A549 (cell line): ENCODE data around the gene AMPD3. TPM values are rescaled to one million over a fixed set of nuclear protein-coding genes. Genes with fewer than 3 reads are reported as not detected.

Source experiments
- CBX8 ChIP-seq: fragments of 200-600 bp; sonication (generic); IDR thresholded peaks from 2 replicates; pipeline ENCODE4 v1.6.1; 2016
- CEBPB ChIP-seq, 2 experiments: fragments of >200 bp in 1 of 2; sonication (Bioruptor Twin) in 1 of 2; formaldehyde crosslinking in 1 of 2; IDR thresholded peaks; 2 replicates each; pipeline ENCODE4 v1.6.1; 2012 to 2016
- CHD4 ChIP-seq: fragments of 200-600 bp; sonication (generic); IDR thresholded peaks from 2 replicates; pipeline ENCODE4 v1.6.1; 2016; ENCODE audit warnings: antibody characterized with exemption, mild to moderate bottlenecking, borderline replicate concordance
- ESRRA ChIP-seq: fragments of 150-350 bp; IDR thresholded peaks from 2 replicates; pipeline ENCODE4 v1.6.1; 2014; ENCODE audit warnings: mild to moderate bottlenecking, low read length, borderline replicate concordance
- FOSB ChIP-seq: fragments of 250-450 bp; sonication (Bioruptor Pico); IDR thresholded peaks from 2 replicates; pipeline ENCODE4 v1.5.0; 2020; ENCODE audit warnings: mild to moderate bottlenecking, moderate library complexity
- FOSL2 ChIP-seq, 2 experiments: fragments of 450-650 bp in 1 of 2; fragments of >200 bp in 1 of 2; sonication (Bioruptor Twin) in 1 of 2; formaldehyde crosslinking; IDR thresholded peaks; 2 replicates each; pipeline versions ENCODE4 v1.5.0 to v1.6.1; 2016 to 2020; ENCODE audit warnings: mild to moderate bottlenecking in 1 of 2, moderate library complexity in 1 of 2
- FOXS1 ChIP-seq: fragments of 250-450 bp; sonication (Bioruptor Pico); IDR thresholded peaks from 2 replicates; pipeline ENCODE4 v1.5.0; 2020; ENCODE audit warnings: mild to moderate bottlenecking, moderate library complexity
- HEYL ChIP-seq: fragments of 250-450 bp; sonication (Bioruptor Pico); IDR thresholded peaks from 2 replicates; pipeline ENCODE4 v1.8.0; 2021; ENCODE audit warnings: mild to moderate bottlenecking, moderate library complexity
- HOXB5 ChIP-seq: fragments of 250-450 bp; sonication (Bioruptor Pico); IDR thresholded peaks from 2 replicates; pipeline ENCODE4 v1.5.0; 2020; ENCODE audit warnings: mild to moderate bottlenecking, moderate library complexity
- JUNB ChIP-seq: fragments of >200 bp; sonication (Bioruptor Twin); formaldehyde crosslinking; IDR thresholded peaks from 2 replicates; pipeline ENCODE4 v1.6.1; 2016
- MAZ ChIP-seq: fragments of 150-350 bp; IDR thresholded peaks from 2 replicates; pipeline ENCODE4 v1.6.1; 2014; ENCODE audit warnings: antibody characterized with exemption, low read depth, low read length, borderline replicate concordance
- NR3C1 ChIP-seq: fragments of >200 bp; sonication (Bioruptor Twin); formaldehyde crosslinking; IDR thresholded peaks from 3 replicates; pipeline ENCODE4 v1.6.1; 2017
- PHF8 ChIP-seq: fragments of 200-600 bp; sonication (generic); IDR thresholded peaks from 2 replicates; pipeline ENCODE4 v1.6.1; 2016; ENCODE audit warnings: low read depth, mild to moderate bottlenecking, antibody characterized with exemption, moderate library complexity, borderline replicate concordance
- POLR2A ChIP-seq: IDR thresholded peaks from 2 replicates; pipeline ENCODE4 v1.6.1; 2012; ENCODE audit warnings: mild to moderate bottlenecking, low read length
- RAD21 ChIP-seq, 2 experiments: fragments of >200 bp in 1 of 2; sonication (Bioruptor Twin) in 1 of 2; formaldehyde crosslinking in 1 of 2; IDR thresholded peaks in 1 of 2; conservative IDR thresholded peaks in 1 of 2; 2 replicates in 1 of 2; 3 replicates in 1 of 2; pipeline ENCODE4 v1.6.1; 2012 to 2018; ENCODE audit warnings: inconsistent platforms in 1 of 2
- RFX5 ChIP-seq: fragments of 450-650 bp; IDR thresholded peaks from 2 replicates; pipeline ENCODE4 v1.7.1; 2014; ENCODE audit warnings: antibody characterized with exemption, mild to moderate bottlenecking, moderate library complexity
- RNF2 ChIP-seq: fragments of 200-600 bp; sonication (generic); IDR thresholded peaks from 2 replicates; pipeline ENCODE4 v1.6.1; 2016; ENCODE audit warnings: low read depth, mild to moderate bottlenecking, antibody characterized with exemption, moderate library complexity, borderline replicate concordance
- SMC3 ChIP-seq: fragments of >200 bp; sonication (Bioruptor Twin); formaldehyde crosslinking; IDR thresholded peaks from 3 replicates; pipeline ENCODE4 v1.6.1; 2018; ENCODE audit warnings: inconsistent platforms
- ZFP36 ChIP-seq: fragments of 450-650 bp; IDR thresholded peaks from 2 replicates; pipeline ENCODE4 v1.6.1; 2014; ENCODE audit warnings: borderline replicate concordance; ENCODE audit not compliant: partially characterized antibody
- ZNF302 ChIP-seq: fragments of 250-450 bp; sonication (Bioruptor Pico); IDR thresholded peaks from 2 replicates; pipeline ENCODE4 v1.9.0; 2021; ENCODE audit warnings: inconsistent platforms, mild to moderate bottlenecking, moderate library complexity
- polyA plus RNA-seq, 4 experiments: library from polyadenylated mRNA; depleted of rRNA in 3 of 4; stranded (reverse); fragments of >200 nt; fragmentation: RNase III in 1 of 4; extraction: RNeasy Plus Mini Kit Qiagen cat#74134 plus additional on column Dnase treatment in 1 of 4; gene quantifications; 2 replicates in 3 of 4; 3 replicates in 1 of 4; pipeline ENCODE4 v1.2.3, GENCODE V29; 2011 to 2017
- TF ChIP-seq, protein P1 (sequence below): fragments of 200-600 bp; sonication (generic); IDR thresholded peaks from 2 replicates; pipeline ENCODE4 v1.6.1; 2016; ENCODE audit warnings: antibody characterized with exemption, mild to moderate bottlenecking, moderate library complexity
- TF ChIP-seq, protein P2 (sequence below): fragments of >200 bp; sonication (Bioruptor Twin); formaldehyde crosslinking; IDR thresholded peaks from 3 replicates; pipeline ENCODE4 v1.6.1; 2016
- TF ChIP-seq, protein P3 (sequence below): IDR thresholded peaks from 2 replicates; pipeline ENCODE4 v1.6.1; 2012
- TF ChIP-seq, protein P4 (sequence below): IDR thresholded peaks from 2 replicates; pipeline ENCODE4 v1.6.1; 2012; ENCODE audit warnings: low read depth, borderline replicate concordance
- TF ChIP-seq, protein P5 (sequence below): fragments of 150-350 bp; IDR thresholded peaks from 2 replicates; pipeline ENCODE4 v1.6.1; 2014; ENCODE audit warnings: low read depth, mild to moderate bottlenecking, low read length
- TF ChIP-seq, protein P6 (sequence below): fragments of 250-450 bp; sonication (Bioruptor Pico); IDR thresholded peaks from 2 replicates; pipeline ENCODE4 v1.5.0; 2021; ENCODE audit warnings: mild to moderate bottlenecking, moderate library complexity, borderline replicate concordance
- TF ChIP-seq, protein P7 (sequence below): fragments of 250-450 bp; sonication (Bioruptor Pico); IDR thresholded peaks from 2 replicates; pipeline ENCODE4 v1.5.0; 2020; ENCODE audit warnings: low read depth, mild to moderate bottlenecking, moderate library complexity
- TF ChIP-seq, protein P8 (sequence below): IDR thresholded peaks from 2 replicates; pipeline ENCODE4 v1.6.1; 2012
- TF ChIP-seq, protein P9 (sequence below): fragments of >200 bp; sonication (Bioruptor Twin); formaldehyde crosslinking; IDR thresholded peaks from 2 replicates; pipeline ENCODE4 v1.6.1; 2016

The AMPD3 gene
- polyA plus RNA-seq, 2 of the 4 experiments (the other 2 are of a cell fraction) = 3.1 to 4.7 TPM

DNA sequence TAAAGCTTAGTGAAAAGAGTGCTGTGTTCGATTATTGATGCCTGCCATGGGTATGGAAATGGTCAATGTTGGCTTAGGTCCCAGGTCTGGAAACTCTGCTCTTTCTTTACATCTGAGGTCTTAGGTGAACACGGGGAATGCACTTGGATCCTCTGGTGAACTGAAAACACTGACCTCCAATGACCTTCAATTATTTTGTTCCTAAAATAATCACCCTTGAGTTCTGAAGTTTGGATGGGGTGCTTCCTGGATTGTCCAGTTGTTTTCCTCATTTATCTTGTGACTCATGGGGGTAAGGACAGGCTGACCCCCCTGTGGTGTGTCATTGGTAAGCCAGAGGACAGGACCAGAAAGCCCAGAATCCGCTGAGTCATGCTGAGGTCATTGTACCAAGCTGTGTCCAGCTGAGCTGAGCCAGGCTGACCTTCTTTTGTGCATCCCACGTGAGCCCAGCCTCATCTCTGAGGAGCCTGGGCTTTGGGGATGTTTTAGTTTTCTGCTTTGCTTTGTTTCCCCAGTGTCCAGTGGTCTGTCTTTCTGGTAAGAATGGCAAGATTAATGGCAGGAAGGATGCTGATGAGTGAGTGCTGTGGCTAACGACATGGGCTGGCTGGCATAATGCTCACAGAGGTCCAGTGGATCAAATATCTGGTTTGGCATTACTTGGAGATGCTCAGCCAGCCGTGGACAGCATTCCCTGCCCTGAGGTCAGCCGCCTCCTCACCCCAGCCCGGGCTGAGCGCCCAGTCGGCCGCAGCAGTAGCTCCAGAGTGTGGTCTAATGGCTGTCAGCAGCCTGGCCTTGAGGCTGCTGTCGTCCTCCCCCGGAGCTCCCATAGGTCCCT is 35.6 kb downstream of the AMPD3 start (continued):
- TF ChIP-seq, protein P1, sequence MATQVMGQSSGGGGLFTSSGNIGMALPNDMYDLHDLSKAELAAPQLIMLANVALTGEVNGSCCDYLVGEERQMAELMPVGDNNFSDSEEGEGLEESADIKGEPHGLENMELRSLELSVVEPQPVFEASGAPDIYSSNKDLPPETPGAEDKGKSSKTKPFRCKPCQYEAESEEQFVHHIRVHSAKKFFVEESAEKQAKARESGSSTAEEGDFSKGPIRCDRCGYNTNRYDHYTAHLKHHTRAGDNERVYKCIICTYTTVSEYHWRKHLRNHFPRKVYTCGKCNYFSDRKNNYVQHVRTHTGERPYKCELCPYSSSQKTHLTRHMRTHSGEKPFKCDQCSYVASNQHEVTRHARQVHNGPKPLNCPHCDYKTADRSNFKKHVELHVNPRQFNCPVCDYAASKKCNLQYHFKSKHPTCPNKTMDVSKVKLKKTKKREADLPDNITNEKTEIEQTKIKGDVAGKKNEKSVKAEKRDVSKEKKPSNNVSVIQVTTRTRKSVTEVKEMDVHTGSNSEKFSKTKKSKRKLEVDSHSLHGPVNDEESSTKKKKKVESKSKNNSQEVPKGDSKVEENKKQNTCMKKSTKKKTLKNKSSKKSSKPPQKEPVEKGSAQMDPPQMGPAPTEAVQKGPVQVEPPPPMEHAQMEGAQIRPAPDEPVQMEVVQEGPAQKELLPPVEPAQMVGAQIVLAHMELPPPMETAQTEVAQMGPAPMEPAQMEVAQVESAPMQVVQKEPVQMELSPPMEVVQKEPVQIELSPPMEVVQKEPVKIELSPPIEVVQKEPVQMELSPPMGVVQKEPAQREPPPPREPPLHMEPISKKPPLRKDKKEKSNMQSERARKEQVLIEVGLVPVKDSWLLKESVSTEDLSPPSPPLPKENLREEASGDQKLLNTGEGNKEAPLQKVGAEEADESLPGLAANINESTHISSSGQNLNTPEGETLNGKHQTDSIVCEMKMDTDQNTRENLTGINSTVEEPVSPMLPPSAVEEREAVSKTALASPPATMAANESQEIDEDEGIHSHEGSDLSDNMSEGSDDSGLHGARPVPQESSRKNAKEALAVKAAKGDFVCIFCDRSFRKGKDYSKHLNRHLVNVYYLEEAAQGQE = no peak
- TF ChIP-seq PHF8 (no peak), POLR2A (no peak), FOSB (CRISPR knock-in tag) (0 out of 2 replicates have a peak, but pooled peaks have one; percentile 57), CHD4 (no peak), ZNF302 (0 out of 2 replicates have a peak, but pooled peaks have one; percentile 25), CEBPB (IDR thresholded peaks at IDR 0.05) (no peak), HOXB5 (peak; percentile 67), MAZ (no peak), ZFP36 (no peak), FOSL2 (IDR thresholded peaks at IDR 0.05) (peak; percentile 78), FOSL2 (CRISPR knock-in tag; IDR thresholded peaks at IDR 0.05) (peak; percentile 92), HEYL (CRISPR knock-in tag) (no peak), JUNB (peak; percentile 90), CBX8 (no peak), SMC3 (no peak), RFX5 (no peak), RNF2 (no peak), NR3C1 (no peak), FOXS1 (CRISPR knock-in tag) (peak; percentile 58; the same call in 1 of the 2 replicates), RAD21 (conservative IDR thresholded peaks at IDR 0.05 in 1 of 2, IDR thresholded peaks at IDR 0.05 in 1 of 2) (0 out of 5 replicates have a peak, but pooled peaks of 1 of the 2 experiments have one; percentile 20), ESRRA (no peak)
- TF ChIP-seq, protein P2, sequence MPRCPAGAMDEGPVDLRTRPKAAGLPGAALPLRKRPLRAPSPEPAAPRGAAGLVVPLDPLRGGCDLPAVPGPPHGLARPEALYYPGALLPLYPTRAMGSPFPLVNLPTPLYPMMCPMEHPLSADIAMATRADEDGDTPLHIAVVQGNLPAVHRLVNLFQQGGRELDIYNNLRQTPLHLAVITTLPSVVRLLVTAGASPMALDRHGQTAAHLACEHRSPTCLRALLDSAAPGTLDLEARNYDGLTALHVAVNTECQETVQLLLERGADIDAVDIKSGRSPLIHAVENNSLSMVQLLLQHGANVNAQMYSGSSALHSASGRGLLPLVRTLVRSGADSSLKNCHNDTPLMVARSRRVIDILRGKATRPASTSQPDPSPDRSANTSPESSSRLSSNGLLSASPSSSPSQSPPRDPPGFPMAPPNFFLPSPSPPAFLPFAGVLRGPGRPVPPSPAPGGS = 0 out of 3 replicates have a peak, but pooled peaks have one; percentile 25
- TF ChIP-seq, protein P3, sequence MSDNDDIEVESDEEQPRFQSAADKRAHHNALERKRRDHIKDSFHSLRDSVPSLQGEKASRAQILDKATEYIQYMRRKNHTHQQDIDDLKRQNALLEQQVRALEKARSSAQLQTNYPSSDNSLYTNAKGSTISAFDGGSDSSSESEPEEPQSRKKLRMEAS = peak; percentile 89
- TF ChIP-seq, protein P4, sequence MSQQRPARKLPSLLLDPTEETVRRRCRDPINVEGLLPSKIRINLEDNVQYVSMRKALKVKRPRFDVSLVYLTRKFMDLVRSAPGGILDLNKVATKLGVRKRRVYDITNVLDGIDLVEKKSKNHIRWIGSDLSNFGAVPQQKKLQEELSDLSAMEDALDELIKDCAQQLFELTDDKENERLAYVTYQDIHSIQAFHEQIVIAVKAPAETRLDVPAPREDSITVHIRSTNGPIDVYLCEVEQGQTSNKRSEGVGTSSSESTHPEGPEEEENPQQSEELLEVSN = no peak
- TF ChIP-seq, protein P5, sequence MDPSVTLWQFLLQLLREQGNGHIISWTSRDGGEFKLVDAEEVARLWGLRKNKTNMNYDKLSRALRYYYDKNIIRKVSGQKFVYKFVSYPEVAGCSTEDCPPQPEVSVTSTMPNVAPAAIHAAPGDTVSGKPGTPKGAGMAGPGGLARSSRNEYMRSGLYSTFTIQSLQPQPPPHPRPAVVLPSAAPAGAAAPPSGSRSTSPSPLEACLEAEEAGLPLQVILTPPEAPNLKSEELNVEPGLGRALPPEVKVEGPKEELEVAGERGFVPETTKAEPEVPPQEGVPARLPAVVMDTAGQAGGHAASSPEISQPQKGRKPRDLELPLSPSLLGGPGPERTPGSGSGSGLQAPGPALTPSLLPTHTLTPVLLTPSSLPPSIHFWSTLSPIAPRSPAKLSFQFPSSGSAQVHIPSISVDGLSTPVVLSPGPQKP = no peak
- TF ChIP-seq, protein P6, sequence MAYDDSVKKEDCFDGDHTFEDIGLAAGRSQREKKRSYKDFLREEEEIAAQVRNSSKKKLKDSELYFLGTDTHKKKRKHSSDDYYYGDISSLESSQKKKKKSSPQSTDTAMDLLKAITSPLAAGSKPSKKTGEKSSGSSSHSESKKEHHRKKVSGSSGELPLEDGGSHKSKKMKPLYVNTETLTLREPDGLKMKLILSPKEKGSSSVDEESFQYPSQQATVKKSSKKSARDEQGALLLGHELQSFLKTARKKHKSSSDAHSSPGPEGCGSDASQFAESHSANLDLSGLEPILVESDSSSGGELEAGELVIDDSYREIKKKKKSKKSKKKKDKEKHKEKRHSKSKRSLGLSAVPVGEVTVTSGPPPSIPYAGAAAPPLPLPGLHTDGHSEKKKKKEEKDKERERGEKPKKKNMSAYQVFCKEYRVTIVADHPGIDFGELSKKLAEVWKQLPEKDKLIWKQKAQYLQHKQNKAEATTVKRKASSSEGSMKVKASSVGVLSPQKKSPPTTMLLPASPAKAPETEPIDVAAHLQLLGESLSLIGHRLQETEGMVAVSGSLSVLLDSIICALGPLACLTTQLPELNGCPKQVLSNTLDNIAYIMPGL = no peak
- TF ChIP-seq, protein P7, sequence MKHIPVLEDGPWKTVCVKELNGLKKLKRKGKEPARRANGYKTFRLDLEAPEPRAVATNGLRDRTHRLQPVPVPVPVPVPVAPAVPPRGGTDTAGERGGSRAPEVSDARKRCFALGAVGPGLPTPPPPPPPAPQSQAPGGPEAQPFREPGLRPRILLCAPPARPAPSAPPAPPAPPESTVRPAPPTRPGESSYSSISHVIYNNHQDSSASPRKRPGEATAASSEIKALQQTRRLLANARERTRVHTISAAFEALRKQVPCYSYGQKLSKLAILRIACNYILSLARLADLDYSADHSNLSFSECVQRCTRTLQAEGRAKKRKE (CRISPR knock-in tag) = peak; percentile 82
- TF ChIP-seq, protein P8, sequence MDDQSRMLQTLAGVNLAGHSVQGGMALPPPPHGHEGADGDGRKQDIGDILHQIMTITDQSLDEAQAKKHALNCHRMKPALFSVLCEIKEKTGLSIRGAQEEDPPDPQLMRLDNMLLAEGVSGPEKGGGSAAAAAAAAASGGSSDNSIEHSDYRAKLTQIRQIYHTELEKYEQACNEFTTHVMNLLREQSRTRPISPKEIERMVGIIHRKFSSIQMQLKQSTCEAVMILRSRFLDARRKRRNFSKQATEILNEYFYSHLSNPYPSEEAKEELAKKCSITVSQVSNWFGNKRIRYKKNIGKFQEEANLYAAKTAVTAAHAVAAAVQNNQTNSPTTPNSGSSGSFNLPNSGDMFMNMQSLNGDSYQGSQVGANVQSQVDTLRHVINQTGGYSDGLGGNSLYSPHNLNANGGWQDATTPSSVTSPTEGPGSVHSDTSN = no peak; the same call in 1 of the 2 replicates
- TF ChIP-seq, protein P9, sequence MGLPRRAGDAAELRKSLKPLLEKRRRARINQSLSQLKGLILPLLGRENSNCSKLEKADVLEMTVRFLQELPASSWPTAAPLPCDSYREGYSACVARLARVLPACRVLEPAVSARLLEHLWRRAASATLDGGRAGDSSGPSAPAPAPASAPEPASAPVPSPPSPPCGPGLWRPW = no peak
